HG03571 (cell line): ENCODE measurements around the gene MARCHF9.
"Not testable (repeated sequence)": the region's sequence is repeated elsewhere in the genome, so short reads cannot be mapped to it uniquely, and the experiment has no call there.

Source experiments
- ATAC-seq: cut with Tn5 transposase; IDR thresholded peaks from one replicate; pipeline ENCODE4 v1.9.1; 2021; ENCODE audit not compliant: unreplicated experiment

Gene MARCHF9, protein sequence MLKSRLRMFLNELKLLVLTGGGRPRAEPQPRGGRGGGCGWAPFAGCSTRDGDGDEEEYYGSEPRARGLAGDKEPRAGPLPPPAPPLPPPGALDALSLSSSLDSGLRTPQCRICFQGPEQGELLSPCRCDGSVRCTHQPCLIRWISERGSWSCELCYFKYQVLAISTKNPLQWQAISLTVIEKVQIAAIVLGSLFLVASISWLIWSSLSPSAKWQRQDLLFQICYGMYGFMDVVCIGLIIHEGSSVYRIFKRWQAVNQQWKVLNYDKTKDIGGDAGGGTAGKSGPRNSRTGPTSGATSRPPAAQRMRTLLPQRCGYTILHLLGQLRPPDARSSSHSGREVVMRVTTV

DNA sequence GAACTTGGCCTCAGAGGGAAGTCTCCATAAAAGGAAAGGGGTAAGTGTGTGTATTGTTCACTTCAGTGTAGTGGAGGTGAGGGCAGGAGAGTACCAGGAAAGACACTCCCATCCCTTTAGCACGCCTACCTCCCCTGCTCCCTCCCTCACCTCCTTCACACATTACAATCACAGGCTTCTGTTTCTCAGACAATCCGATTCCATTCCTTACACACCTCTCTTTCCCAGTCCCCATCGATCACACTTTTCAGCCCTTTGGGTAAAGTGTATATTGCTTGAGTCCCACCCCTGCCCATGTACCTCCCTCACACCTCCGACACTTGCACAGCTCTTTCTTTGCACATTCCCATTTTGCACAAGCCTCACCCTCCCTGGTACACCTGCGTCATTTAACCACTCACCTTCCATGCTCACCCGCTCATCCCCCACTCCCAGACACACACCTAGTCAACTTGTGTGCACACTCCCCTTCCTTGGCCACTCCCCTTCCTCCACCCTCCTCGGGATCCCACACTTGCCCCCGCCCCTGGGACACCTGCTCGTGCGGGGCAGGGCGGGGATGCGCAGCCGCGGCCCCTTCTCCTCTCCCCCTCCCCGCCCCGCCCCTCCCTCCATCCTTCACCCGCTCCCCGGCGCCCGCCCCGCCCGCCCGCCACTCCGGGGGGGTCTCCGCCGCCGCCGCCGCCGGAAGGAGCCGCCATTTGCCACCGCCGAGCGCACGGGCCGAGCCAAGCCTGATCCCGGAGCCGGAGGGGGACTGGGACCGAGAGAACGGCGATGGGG is at the start of gene MARCHF9:
Gene MARCHF9, plus strand, starts transcription at position 693 of the 783 bp plus-strand sequence. CDS start 426 bp downstream, outside the sequence.
- ATAC-seq: peak; percentile 29

DNA sequence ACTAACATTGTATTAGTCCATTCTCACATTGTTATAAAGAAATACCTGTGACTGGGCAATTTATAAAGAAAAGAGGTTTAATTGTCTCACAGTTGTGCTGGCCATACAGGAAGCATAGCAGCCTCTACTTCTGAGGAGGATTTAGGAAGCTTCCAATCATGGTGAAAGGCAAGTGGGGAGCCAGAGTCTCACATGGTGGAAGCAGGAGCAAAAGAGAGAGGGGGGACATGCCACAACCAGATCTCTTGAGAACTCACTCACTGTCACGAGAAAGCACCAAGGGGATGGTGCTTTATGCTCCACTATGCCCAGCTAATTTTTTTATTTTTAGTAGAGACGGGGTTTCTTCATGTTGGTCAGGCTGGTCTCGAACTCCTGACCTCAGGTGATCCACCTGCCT is 47.7 kb upstream of the MARCHF9 start:
- ATAC-seq: no peak

DNA sequence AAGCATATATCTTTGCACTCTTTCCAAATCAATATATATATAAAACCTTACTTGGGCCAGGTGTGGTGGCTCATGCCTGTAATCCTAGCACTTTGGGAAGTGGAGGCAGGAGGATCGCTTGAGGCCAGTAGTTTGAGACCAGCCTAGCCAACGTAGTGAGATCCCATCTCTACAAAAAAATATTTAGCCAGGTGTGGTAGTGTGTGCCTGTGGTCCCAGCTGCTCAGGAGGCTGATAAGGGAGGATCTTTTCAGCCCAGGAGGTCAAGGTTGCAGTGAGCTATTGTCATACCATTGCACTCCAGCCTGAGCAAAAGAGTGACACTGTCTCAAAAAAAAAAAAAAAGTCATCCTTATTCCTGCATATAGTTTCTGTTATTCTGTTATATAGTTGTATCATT is 46.6 kb upstream of the MARCHF9 start:
- no peak for ATAC-seq

DNA sequence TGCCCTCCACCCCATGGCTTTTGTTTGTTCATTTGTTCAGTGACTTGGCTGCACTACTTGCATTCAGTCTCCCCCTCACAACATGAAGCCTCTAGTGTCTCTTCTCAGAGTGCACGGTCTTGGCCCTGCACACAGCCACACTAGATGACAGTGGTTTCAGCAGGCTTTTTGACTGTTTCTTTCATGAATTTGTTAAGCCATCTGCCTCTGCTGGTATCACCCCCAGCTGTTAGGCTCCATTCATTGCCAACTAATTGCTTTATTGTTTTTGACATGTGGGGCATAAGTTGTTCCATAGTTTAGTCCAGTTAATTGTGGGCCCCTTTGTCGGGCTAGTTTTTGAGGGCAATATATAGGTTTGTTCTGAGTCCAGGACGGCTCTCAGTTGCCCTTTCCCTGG is 42.2 kb upstream of the MARCHF9 start:
- ATAC-seq: no peak

DNA sequence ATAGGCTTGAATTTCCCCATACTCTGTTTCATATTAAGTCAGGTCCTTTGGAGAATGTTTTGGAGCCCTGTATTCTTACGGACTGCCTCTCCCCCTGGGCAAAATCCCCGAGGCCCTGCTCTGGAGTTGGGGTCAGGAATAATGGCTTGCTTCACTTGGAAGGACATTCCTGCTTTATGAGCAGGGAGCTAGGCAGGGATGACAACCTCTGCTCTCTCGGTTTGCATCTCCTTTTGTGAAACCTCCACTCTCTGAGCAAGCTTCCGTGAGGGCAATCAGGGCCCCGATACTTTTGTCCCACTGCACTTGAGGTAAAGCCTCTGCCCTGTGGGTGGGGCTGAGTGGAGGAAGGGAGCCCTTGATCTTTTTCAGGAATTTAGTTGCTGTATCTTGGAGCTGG is 41.7 kb upstream of the MARCHF9 start:
- no peak for ATAC-seq

DNA sequence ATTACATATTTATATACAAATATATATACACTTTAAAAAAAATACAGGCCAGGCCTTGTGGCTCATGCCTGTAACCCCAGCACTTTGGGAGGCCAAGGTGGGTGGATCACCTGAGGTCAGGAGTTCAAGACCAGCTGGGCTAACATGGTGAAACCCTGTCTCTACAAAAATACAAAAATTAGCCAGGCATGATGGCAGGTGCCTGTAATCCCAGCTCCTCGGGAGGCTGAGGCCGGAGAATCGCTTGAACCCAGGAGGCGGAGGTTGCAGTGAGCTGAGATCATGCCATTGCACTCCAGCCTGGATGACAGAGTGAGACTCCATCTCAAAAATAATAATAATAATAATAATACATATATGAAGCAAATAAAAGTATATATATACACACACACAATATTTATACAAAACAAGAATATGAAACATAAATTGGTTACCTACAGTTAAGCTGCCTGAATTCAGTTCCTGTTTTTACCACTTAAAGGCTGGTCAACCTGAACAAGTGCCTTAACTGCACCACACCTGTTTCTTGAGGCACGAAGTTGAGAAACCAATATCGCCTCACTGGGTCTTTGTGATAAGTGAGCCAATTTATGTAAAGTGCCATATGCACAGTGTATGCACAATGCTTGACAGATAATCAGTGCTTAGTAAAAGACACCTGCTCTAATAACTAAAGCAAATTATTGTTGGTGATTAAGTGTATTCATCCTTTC is 39.7 kb upstream of the MARCHF9 start:
- not testable (repeated sequence) for ATAC-seq

DNA sequence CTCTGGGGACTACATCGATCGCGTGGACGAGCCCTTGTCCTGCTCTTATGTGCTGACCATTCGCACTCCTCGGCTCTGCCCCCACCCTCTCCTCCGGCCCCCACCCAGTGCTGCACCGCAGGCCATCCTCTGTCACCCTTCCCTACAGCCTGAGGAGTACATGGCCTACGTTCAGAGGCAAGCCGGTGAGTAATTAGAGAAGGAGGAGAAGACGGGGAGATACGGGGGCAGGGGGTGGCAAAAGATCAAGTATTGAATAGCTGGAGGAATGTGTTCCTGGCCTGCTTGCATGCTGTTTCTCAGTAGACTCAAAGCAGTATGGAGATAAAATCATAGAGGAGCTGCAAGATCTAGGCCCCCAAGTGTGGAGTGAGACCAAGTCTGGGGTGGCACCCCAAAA is 39.1 kb upstream of the MARCHF9 start:
- no peak for ATAC-seq

DNA sequence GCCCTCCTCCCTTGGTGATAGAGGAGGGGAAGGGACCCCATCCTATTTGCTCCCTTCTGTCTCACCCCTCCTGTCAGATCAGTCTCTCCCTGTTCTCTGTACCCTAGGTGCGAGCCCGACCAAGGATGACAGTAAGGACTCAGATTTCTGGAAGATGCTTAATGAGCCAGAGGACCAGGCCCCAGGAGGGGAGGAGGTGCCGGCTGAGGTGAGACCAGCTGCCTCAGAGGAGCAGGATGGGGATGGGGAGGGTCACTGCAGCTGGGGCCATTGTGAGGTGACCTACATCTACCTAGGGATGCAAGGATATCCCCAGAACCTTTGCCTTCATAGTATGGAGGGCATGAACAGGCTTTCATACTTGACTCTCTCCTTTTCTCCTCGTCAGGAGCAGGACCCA is 38.6 kb upstream of the MARCHF9 start:
- ATAC-seq: no peak

DNA sequence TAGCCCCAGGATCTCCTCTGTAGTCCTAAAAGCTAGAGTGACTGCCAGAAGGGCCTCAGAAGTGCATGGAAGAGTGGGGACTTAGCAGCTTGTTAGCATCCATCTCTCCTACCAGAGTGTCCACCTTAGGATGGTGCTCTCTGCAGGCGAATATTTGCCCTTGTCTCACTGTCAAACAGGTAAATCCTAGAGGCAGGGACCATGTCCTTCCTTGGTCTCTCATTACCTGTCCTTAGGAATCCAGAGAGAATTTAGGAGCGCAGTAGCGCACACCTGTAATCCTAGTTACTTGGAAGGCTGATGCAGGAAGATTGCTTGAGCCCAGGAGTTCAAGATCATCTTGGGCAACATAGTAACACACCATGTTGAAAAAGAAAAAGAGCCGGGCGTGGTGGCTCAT is 37.8 kb upstream of the MARCHF9 start:
- ATAC-seq: no peak

DNA sequence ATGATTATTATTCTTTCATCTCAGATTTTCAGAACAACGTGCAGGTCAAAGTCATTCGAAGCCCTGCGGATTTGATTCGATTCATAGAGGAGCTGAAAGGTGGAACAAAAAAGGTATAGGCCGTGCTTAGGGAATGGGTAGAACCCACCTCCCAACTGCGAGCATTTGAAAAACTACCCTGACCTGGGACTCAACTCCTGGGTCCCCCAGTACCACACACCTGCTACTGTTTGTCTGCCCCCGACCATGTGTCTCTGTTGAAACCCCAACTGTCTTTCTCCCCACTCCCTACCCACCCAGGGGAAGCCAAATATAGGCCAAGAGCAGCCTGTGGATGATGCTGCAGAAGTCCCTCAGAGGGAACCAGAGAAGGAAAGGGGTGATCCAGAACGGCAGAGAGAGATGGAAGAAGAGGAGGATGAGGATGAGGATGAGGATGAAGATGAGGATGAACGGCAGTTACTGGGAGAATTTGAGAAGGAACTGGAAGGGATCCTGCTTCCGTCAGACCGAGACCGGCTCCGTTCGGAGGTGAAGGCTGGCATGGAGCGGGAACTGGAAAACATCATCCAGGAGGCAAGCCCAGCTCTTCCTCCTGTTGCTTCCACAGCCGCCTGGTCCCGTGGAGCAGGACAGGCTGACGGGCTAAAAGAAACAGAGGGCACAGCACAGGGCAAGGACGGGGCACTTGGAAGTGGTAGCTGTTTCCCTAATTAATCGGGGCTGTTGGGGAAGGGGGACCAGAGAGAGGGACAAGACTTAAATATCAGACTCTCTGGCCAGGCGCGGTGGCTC is 36.9 kb upstream of the MARCHF9 start:
- ATAC-seq: no peak

DNA sequence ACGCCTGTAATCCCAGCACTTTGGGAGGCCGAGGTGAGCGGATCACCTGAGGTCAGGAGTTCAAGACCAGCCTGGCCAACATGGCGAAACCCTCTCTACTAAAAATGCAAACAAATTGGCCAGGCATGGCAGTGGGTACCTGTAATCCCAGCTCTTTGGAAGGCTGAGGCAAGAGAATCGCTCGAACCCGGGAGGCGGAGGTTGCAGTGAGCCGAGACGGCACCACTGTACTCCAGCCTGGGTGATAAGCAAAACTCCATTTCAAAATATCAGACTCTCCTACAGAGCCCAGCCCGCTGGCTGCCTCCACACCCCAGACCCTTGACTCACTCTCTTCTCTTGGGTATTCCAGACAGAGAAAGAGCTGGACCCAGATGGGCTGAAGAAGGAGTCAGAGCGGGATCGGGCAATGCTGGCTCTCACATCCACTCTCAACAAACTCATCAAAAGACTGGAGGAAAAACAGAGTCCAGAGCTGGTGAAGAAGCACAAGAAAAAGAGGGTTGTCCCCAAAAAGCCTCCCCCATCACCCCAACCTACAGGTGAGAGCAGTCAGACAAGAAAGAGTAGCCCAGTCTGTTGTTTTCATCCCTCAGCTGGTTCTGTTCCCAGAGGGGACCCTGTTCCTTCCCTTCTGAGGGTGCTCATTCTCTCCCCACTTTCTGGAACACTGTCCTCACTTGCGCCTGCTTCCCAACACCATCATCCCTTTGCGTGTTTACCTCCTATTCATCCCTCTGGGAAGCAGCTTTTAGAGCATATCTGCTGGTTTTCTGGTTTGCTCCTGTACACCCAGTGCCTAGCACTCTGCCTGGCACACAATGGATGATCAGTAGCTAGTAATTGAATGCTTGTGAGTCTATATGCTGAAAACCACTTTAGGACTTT is 36.0 kb upstream of the MARCHF9 start:
- ATAC-seq: no peak

DNA sequence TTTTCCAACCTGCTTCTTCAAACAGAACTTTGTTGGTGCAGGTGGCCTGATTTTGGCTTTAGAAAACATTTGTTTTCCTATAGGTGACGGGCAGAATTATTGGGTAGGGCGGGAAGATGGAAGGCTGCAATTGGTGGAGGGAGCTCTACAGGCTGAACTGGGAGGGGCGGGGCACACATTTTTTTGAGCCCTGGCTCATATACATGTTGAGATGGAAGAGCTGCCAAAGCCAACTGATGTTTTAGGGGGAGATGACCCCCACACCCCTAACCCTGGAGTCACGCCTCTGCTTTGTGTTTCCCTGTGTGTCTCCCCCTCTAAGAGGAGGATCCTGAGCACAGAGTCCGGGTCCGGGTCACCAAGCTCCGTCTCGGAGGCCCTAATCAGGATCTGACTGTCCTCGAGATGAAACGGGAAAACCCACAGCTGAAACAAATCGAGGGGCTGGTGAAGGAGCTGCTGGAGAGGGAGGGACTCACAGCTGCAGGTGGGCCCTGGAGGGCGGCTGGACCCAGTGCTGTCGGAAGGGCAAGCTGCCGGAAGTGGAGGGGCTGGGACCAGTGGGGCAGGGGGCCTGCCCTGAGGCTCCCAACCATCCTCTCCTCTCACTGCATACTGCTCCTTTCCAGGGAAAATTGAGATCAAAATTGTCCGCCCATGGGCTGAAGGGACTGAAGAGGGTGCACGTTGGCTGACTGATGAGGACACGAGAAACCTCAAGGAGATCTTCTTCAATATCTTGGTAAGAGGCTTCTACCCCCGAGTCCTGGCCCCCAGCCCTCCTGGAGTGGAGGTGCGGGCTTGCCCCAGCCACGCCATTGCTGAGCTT is 34.9 kb upstream of the MARCHF9 start:
- ATAC-seq: no peak

DNA sequence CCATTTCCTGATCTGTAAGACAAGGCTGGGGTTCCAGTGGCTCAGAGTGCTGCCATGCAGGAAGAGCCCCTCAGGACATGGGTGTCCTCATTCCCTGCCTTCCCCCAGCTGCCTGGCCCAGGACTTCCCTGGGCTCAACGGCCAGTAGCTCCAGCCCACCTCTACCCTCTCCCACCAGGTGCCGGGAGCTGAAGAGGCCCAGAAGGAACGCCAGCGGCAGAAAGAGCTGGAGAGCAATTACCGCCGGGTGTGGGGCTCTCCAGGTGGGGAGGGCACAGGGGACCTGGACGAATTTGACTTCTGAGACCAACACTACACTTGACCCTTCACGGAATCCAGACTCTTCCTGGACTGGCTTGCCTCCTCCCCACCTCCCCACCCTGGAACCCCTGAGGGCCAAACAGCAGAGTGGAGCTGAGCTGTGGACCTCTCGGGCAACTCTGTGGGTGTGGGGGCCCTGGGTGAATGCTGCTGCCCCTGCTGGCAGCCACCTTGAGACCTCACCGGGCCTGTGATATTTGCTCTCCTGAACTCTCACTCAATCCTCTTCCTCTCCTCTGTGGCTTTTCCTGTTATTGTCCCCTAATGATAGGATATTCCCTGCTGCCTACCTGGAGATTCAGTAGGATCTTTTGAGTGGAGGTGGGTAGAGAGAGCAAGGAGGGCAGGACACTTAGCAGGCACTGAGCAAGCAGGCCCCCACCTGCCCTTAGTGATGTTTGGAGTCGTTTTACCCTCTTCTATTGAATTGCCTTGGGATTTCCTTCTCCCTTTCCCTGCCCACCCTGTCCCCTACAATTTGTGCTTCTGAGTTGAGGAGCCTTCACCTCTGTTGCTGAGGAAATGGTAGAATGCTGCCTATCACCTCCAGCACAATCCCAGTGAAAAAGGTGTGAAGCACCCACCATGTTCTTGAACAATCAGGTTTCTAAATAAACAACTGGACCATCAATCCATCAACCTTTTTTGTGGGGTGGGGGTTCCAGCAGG is 34.0 kb upstream of the MARCHF9 start:
- ATAC-seq: no peak

DNA sequence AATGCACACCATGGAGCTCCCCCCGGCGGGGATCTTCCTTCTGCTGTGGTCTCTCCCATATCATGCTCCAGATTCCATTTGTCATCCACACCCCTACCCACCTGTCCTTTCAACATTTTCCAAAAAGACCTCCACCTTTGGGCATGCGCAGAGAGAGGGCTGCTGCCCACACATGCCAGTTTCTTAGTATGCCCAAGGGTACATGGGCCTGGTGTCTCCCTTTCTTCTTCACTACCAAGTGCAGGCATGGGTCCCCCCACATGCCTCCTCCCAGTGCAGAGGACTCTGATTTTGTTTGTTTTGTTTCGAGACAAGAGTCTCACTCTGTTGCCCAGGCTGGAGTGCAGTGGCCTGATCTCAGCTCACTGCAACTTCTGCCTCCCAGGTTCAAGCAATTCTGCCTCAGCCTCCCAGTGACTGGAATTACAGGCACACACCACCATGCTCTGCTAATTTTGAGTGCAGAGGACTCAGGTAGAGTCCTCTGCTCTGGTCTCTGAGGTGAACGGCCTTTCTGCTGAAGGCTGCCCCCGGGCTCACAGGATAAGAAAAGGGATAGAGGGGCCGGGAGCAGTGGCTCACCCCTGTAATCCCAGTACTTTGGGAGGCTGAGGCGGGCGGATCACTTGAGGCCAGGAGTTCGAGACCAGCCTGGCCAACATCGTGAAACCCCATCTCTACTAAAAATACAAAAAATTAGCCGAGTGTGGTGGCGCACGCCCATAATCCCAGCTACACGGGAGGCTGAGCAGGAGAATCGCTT is 32.9 kb upstream of the MARCHF9 start:
- not testable (repeated sequence) for ATAC-seq

DNA sequence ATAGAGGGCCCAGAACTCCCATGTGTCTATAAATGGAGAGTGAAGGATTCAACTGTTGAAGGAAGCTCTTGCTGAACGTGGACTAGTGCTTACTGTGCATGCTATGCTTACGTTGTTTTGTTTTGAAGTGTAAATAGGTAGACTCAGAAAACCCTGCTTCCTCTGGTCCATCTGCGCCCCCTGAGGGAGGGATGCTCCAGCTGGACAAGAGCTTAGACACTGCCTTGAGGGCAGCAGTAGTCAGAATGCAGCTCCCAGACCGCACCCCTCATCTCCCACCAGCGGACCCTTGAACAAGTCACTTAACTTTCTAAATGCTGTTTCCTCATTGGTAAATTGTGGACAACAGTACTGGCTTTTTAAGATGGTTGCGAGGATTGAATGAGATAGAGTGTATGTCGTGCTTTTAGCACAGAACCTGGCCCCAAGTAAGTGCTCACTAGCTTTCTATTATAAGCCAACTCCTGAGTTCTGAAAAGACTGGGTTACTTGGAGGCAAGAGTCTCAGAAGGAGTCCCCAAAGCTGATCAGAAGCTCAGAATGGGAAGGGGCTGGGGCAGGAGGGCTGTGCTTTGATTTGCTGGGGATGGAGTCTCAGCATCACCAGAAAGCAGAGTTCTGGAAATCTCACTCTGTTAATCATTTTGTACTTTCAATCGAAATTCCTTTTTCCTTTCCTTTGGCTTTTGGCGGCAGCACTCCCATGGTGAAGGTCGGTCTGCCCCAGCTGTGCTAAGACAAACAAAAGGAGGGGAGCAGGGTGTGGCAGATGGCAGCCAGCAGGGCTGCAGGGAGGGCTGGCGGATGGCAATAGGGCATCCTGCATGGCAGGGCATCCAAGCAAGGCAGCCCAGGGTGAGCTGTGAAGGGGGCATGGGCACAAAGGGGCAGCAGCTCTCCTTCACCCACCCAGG is 31.9 kb upstream of the MARCHF9 start:
- no peak for ATAC-seq

DNA sequence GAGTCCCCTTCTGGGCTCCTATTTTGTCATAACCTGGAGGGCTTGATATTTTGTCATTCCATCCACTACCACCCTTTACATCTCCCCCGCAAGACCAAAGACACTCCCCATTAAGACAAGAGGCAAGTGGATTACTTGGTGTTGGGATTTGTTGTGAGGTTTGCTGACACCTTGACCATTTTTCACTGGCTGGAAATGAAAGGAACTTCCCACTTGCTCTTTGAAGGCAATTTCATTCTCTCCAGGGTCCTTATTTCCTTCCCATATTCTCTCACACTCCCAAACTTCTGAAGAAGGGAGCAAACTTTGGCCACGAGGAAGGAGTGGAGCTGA is 31.3 kb upstream of the MARCHF9 start:
- no peak for ATAC-seq
